A673 (cell line): ENCODE results near the gene GNB2.

Experiments used
- CTCF ChIP-seq: fragments of 300-800, 200-600 bp; sonication (generic); conservative IDR thresholded peaks from 2 replicates; pipeline ENCODE4 v1.5.1; 2017; ENCODE audit warnings: low read depth, mild to moderate bottlenecking, antibody characterized with exemption, low read length, moderate library complexity, mixed read lengths
- EZH2 ChIP-seq: fragments of 200-600 bp; sonication (generic); IDR thresholded peaks from 2 replicates; pipeline ENCODE4 v1.6.1; 2017; ENCODE audit warnings: borderline replicate concordance, low read depth, mild to moderate bottlenecking, mixed read lengths, antibody characterized with exemption, low read length; ENCODE audit not compliant: poor library complexity, severe bottlenecking

DNA sequence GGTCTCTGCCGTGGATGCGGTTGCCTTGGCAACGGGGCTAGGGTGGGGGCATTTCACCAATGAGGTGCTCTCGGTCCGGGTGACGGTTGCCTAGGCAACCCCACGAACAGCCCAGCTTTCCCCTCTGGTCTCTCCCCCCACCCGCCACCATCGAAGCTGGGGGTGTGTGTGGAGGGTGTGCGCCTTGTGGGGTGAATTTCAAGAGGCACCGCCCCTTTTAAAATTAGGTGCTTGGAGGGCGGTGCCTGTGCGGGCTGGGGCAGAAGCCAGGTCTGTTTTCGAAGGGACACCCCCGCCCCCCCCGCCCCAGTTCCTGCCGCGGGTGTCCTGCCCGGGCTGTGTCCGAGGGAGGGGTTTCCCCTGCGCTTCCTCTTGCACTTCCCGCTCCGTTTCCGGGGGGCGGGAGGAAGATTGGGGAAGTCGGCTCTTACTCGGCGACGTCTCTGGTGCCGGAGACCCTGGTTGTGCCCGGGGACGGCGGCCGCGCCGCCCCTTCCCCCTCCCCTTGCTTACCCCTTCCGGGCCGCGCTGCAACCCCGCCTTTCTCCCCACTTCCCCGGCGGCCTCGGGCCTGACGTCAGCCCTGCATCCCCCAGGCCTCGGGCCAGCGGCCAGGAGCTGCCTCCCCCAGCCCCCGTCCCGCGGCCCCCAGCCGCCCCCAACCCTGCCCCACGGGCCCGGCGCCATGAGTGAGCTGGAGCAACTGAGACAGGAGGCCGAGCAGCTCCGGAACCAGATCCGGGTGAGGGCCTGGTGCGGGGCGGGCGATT, 2.2 kb downstream of the GNB2 start:
- TF ChIP-seq EZH2 (no peak), CTCF (no peak)
